ENCODE measurements around the gene ZFHX3.

DNA sequence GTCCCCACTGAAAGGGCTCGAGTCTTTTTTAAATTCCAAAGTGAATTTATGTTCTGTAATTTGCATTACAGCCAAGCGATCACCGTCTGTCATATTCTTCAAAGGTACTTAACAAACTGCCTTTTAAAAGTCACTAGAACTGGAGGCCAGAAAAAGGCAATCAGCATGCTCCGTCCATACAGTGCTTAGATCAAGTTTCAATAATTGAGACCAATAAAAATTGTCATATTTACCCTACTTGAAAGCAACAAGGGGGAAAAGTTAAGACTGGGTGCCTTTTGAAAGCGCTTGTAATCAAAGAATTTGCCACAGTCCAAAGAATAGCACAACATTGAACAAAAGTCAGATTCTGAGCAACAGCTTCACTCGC lies 9.0 kb upstream of the ZFHX3 start:
- TF ChIP-seq, protein P1, sequence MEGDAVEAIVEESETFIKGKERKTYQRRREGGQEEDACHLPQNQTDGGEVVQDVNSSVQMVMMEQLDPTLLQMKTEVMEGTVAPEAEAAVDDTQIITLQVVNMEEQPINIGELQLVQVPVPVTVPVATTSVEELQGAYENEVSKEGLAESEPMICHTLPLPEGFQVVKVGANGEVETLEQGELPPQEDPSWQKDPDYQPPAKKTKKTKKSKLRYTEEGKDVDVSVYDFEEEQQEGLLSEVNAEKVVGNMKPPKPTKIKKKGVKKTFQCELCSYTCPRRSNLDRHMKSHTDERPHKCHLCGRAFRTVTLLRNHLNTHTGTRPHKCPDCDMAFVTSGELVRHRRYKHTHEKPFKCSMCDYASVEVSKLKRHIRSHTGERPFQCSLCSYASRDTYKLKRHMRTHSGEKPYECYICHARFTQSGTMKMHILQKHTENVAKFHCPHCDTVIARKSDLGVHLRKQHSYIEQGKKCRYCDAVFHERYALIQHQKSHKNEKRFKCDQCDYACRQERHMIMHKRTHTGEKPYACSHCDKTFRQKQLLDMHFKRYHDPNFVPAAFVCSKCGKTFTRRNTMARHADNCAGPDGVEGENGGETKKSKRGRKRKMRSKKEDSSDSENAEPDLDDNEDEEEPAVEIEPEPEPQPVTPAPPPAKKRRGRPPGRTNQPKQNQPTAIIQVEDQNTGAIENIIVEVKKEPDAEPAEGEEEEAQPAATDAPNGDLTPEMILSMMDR (IDR thresholded peaks at IDR 0.05; ENCODE audit: extremely low read depth in 1 of 2, insufficient read depth in 1 of 2, low read depth in 1 of 2, low read length in 2 of 2): no peak
- TF ChIP-seq POLR2AphosphoS5 (IDR thresholded peaks at IDR 0.05; ENCODE audit: insufficient read depth, low read depth, low read length) (no peak), POLR2A (IDR thresholded peaks at IDR 0.05; ENCODE audit: low read depth, low read length) (no peak)

All from endothelial cell of umbilical vein (primary cell).